NCI-H345 treated with DMSO at 0.1 percent for 48 hours (cell line): Measurements from ENCODE around the gene P4HA1.

Source experiments
- DNase-seq: peaks from one replicate; lab custom pipeline; 2025; ENCODE audit not compliant: unreplicated experiment; lab: John Stamatoyannopoulos, UW

The P4HA1 gene

GRCh38 chr10:73094986-73095480 is 1.6 kb downstream of the P4HA1 start:
- no peak for DNase-seq

GRCh38 chr10:73093922-73094850 is 2.5 kb downstream of the P4HA1 start:
- DNase-seq = no peak

GRCh38 chr10:73092830-73093229 is 3.8 kb downstream of the P4HA1 start:
- DNase-seq = no peak

- no peak for DNase-seq
Measured at GRCh38 chr10:73088304-73088703, 8.4 kb downstream of the P4HA1 start.

GRCh38 chr10:73086816-73087215 is 9.8 kb downstream of the P4HA1 start:
- no peak for DNase-seq

GRCh38 chr10:73084209-73084608 is 12.5 kb downstream of the P4HA1 start:
- DNase-seq = no peak

- DNase-seq = no peak
Measured at GRCh38 chr10:73083221-73083620, 13.4 kb downstream of the P4HA1 start.

- no peak for DNase-seq
Measured at GRCh38 chr10:73079779-73080541, 16.7 kb downstream of the P4HA1 start.

- no peak for DNase-seq
Measured at GRCh38 chr10:73076360-73077183, 20.1 kb downstream of the P4HA1 start.

GRCh38 chr10:73075829-73076228 is 20.8 kb downstream of the P4HA1 start:
- DNase-seq = no peak

GRCh38 chr10:73073627-73074026 is 23.0 kb downstream of the P4HA1 start:
- DNase-seq = no peak

GRCh38 chr10:73065441-73065840 is 31.2 kb downstream of the P4HA1 start:
- DNase-seq = no peak

- no peak for DNase-seq
Measured at GRCh38 chr10:73061743-73062142, 34.9 kb downstream of the P4HA1 start.

- no peak for DNase-seq
Measured at GRCh38 chr10:73060738-73061635, 35.7 kb downstream of the P4HA1 start.

- no peak for DNase-seq
Measured at GRCh38 chr10:73060173-73060572, 36.5 kb downstream of the P4HA1 start.

GRCh38 chr10:73058057-73058591 is 38.5 kb downstream of the P4HA1 start:
- DNase-seq = no peak

- no peak for DNase-seq
Measured at GRCh38 chr10:73054286-73054685, 42.4 kb downstream of the P4HA1 start.

- no peak for DNase-seq
Measured at GRCh38 chr10:73053275-73053674, 43.4 kb downstream of the P4HA1 start.

GRCh38 chr10:73044378-73045285 is 52.0 kb downstream of the P4HA1 start:
- DNase-seq = no peak
